ENCODE measurements around the gene HSFX1. TPM values are rescaled to one million over a fixed set of nuclear protein-coding genes. Genes with fewer than 3 reads are reported as not detected.
"Not testable (repeated sequence)": the region's sequence is repeated elsewhere in the genome, so short reads cannot be mapped to it uniquely, and the experiment has no call there.

Gene HSFX1
- total RNA-seq, 4 donors from 2014 or later: 1.3 to 3.1 (median 2.0) TPM

GRCh38 chrX:149759824-149760223 is 14.0 kb upstream of the HSFX1 start:
- whole genome bisulfite sequencing: 69% methylated on average over 3 of the region's 7 CpGs
- no peaks in the 10 kb centered on the region for H3K36me3 ChIP-seq
- TF ChIP-seq CTCF (IDR thresholded peaks at IDR 0.05): no peak
- no peak for TF ChIP-seq EP300 (IDR thresholded peaks at IDR 0.05)
- no peak for TF ChIP-seq POLR2AphosphoS5 (IDR thresholded peaks at IDR 0.05)
- no peak overlapping the region for H3K27ac ChIP-seq
- H3K4me3 ChIP-seq: no peak overlapping the region
- no peaks in the 10 kb centered on the region for H3K27me3 ChIP-seq
- H3K4me1 ChIP-seq: no peaks in the 10 kb centered on the region
- no peak for DNase-seq (ENCODE audit: low spot score in 2 of 2)
- H3K9me3 ChIP-seq: no peaks in the 10 kb centered on the region

- no peak for TF ChIP-seq POLR2A (IDR thresholded peaks at IDR 0.05)
- TF ChIP-seq POLR2AphosphoS5 (IDR thresholded peaks at IDR 0.05): no peak
- no peak for TF ChIP-seq CTCF (IDR thresholded peaks at IDR 0.05)
- no peak for TF ChIP-seq EP300 (IDR thresholded peaks at IDR 0.05)
- Histone ChIP-seq H3K4me3 (no peak overlapping the region), H3K36me3 (no peaks in the 10 kb centered on the region), H3K9me3 (no peaks in the 10 kb centered on the region), H3K4me1 (no peaks in the 10 kb centered on the region), H3K27ac (no peak overlapping the region), H3K27me3 (no peaks in the 10 kb centered on the region)
- DNase-seq (ENCODE audit: low spot score in 2 of 2): no peak
- 96% methylated on average over 3 of the region's 3 CpGs for WGBS
Measured at GRCh38 chrX:149760965-149761364, 12.9 kb upstream of the HSFX1 start.

GRCh38 chrX:149761858-149762674 is 11.8 kb upstream of the HSFX1 start:
- not testable (repeated sequence) for H3K36me3 ChIP-seq; H3K27me3 ChIP-seq; H3K4me3 ChIP-seq; H3K9me3 ChIP-seq; H3K4me1 ChIP-seq; H3K27ac ChIP-seq; DNase-seq (ENCODE audit: low spot score in 2 of 2)
- 100% methylated on average over 2 of the region's 22 CpGs for WGBS

GRCh38 chrX:149762696-149763614 is 10.9 kb upstream of the HSFX1 start:
- no peak overlapping the region for H3K4me3 ChIP-seq
- H3K36me3 ChIP-seq: no peaks in the 10 kb centered on the region
- no peak overlapping the region for H3K27ac ChIP-seq
- no peaks in the 10 kb centered on the region for H3K4me1 ChIP-seq
- no peaks in the 10 kb centered on the region for H3K9me3 ChIP-seq
- no peak for DNase-seq (ENCODE audit: low spot score in 2 of 2)
- WGBS: 70% methylated on average over 8 of the region's 11 CpGs
- H3K27me3 ChIP-seq: no peaks in the 10 kb centered on the region
- TF ChIP-seq POLR2A (IDR thresholded peaks at IDR 0.05) (no peak), POLR2AphosphoS5 (IDR thresholded peaks at IDR 0.05) (no peak), CTCF (IDR thresholded peaks at IDR 0.05) (no peak), EP300 (IDR thresholded peaks at IDR 0.05) (no peak)

- H3K27ac ChIP-seq; H3K4me3 ChIP-seq; H3K27me3 ChIP-seq; H3K4me1 ChIP-seq; H3K36me3 ChIP-seq; DNase-seq (ENCODE audit: low spot score in 2 of 2); H3K9me3 ChIP-seq: not testable (repeated sequence)
- no CpG with 5 or more reads among the region's 12 CpGs for WGBS
Measured at GRCh38 chrX:149770344-149770743, 3.5 kb upstream of the HSFX1 start.

- WGBS: no CpG with 5 or more reads among the region's 9 CpGs
- H3K4me3 ChIP-seq; H3K36me3 ChIP-seq; H3K4me1 ChIP-seq; DNase-seq (ENCODE audit: low spot score in 2 of 2); H3K27me3 ChIP-seq; H3K27ac ChIP-seq; H3K9me3 ChIP-seq: not testable (repeated sequence)
Measured at GRCh38 chrX:149773026-149773425, 842 bp upstream of the HSFX1 start.

- H3K4me1 ChIP-seq; H3K4me3 ChIP-seq; H3K27ac ChIP-seq; H3K36me3 ChIP-seq; H3K9me3 ChIP-seq; DNase-seq (ENCODE audit: low spot score in 2 of 2); H3K27me3 ChIP-seq: not testable (repeated sequence)
- WGBS: no CpG with 5 or more reads among the region's 7 CpGs
Measured at GRCh38 chrX:149777999-149778398, 4.1 kb downstream of the HSFX1 start.

- no CpG with 5 or more reads among the region's 14 CpGs for WGBS
- not testable (repeated sequence) for DNase-seq (ENCODE audit: low spot score in 2 of 2); H3K4me3 ChIP-seq; H3K9me3 ChIP-seq; H3K36me3 ChIP-seq; H3K27ac ChIP-seq; H3K4me1 ChIP-seq; H3K27me3 ChIP-seq
Measured at GRCh38 chrX:149781727-149782126, 7.9 kb downstream of the HSFX1 start, which contains the start of gene MAGEA9. MAGEA9 (plus strand) TSS chrX:149781930; CDS start chrX:149786211, 4,281 bp downstream.

- not testable (repeated sequence) for H3K27me3 ChIP-seq; H3K36me3 ChIP-seq; DNase-seq (ENCODE audit: low spot score in 2 of 2); H3K27ac ChIP-seq; H3K4me3 ChIP-seq; H3K9me3 ChIP-seq; H3K4me1 ChIP-seq
- no CpG with 5 or more reads among the region's 1 CpG for WGBS
Measured at GRCh38 chrX:149795531-149795930, 21.7 kb downstream of the HSFX1 start.

Data from suprapubic skin (tissue), 4 donors.